Hepatocyte (in vitro differentiated cells): ENCODE results near the gene MTHFD1L. TPM values are rescaled to one million over a fixed set of nuclear protein-coding genes. Genes with fewer than 3 reads are reported as not detected.
A peak's percentile ranks its signal among the peaks of the same experiment; 100 is the strongest.

Experiments used
- DNase-seq: peaks from one replicate; pipeline ENCODE4 v3.0.0-alpha.2; 2016; ENCODE audit warnings: low spot score
- H2AFZ ChIP-seq: fragments of 200-600 bp; sonication (generic); 2 replicates; pipeline ENCODE4 v1.6.0; 2016; ENCODE audit warnings: antibody characterized with exemption, mild to moderate bottlenecking
- H3K27ac ChIP-seq: fragments of 200-600 bp; sonication (generic); 2 replicates; pipeline ENCODE4 v1.5.1; 2016; ENCODE audit warnings: mild to moderate bottlenecking
- H3K27me3 ChIP-seq: fragments of 200-600 bp; sonication (generic); 2 replicates; pipeline ENCODE4 v1.6.1; 2016
- H3K36me3 ChIP-seq: fragments of 200-600 bp; sonication (generic); replicated peaks from 2 replicates; pipeline ENCODE4 v1.5.1; 2016; ENCODE audit warnings: low read depth; ENCODE audit not compliant: insufficient read depth
- H3K4me1 ChIP-seq: fragments of 200-600 bp; sonication (generic); 2 replicates; pipeline ENCODE4 v1.5.1; 2016; ENCODE audit warnings: mild to moderate bottlenecking, moderate library complexity; ENCODE audit not compliant: insufficient read depth
- H3K4me2 ChIP-seq: fragments of 200-600 bp; sonication (generic); 2 replicates; pipeline ENCODE4 v1.6.0; 2016
- H3K4me3 ChIP-seq: fragments of 200-600 bp; sonication (generic); 2 replicates; pipeline ENCODE4 v1.5.1; 2016; ENCODE audit warnings: mild to moderate bottlenecking
- H3K79me2 ChIP-seq: fragments of 200-600 bp; sonication (generic); 2 replicates; pipeline ENCODE4 v1.6.0; 2017; ENCODE audit warnings: mild to moderate bottlenecking
- H3K9me2 ChIP-seq: fragments of 200-600 bp; sonication (generic); replicated peaks from 2 replicates; pipeline ENCODE4 v1.6.0; 2017; ENCODE audit warnings: mild to moderate bottlenecking; ENCODE audit not compliant: insufficient read depth
- H3K9me3 ChIP-seq: fragments of 200-600 bp; sonication (generic); 2 replicates; pipeline ENCODE4 v1.5.1; 2016; ENCODE audit warnings: low read depth, mild to moderate bottlenecking
- H4K20me1 ChIP-seq: fragments of 200-600 bp; sonication (generic); 2 replicates; pipeline ENCODE4 v1.6.0; 2016; ENCODE audit warnings: mild to moderate bottlenecking; ENCODE audit not compliant: insufficient read depth, poor library complexity, severe bottlenecking
- EZH2 ChIP-seq: fragments of 200-600 bp; sonication (generic); IDR thresholded peaks from 2 replicates; pipeline ENCODE4 v1.6.1; 2016; ENCODE audit warnings: antibody characterized with exemption, mild to moderate bottlenecking, borderline replicate concordance
- EZH2phosphoT487 ChIP-seq: fragments of 200-600 bp; sonication (generic); IDR thresholded peaks from one replicate; pipeline ENCODE4 v1.6.1; 2018; ENCODE audit warnings: antibody characterized with exemption, mild to moderate bottlenecking, low read depth, moderate library complexity; ENCODE audit not compliant: unreplicated experiment, severe bottlenecking
- WGBS: methylation state at CpG from one replicate; pipeline ENCODE4 v1.1.6; 2016; ENCODE audit warnings: low lambda C conversion rate; ENCODE audit errors: missing lambda C conversion rate; 5-methylcytosine and 5-hydroxymethylcytosine counted together
- polyA plus RNA-seq: library from polyadenylated mRNA; unstranded; fragments of >200 nt; fragmentation: Nextera tagmentation; extraction: Ambion mirVana; gene quantifications from 2 replicates; pipeline ENCODE4 v1.2.1, GENCODE V29; 2016
- total RNA-seq: library from RNA; depleted of rRNA; stranded (reverse); fragments of >200 nt; gene quantifications from 2 replicates; pipeline ENCODE4 v1.2.3, GENCODE V29; 2014
- TF ChIP-seq, protein P1 (sequence below): fragments of 200-600 bp; sonication (generic); IDR thresholded peaks from 2 replicates; pipeline ENCODE4 v1.5.1; 2016; ENCODE audit warnings: antibody characterized with exemption, mild to moderate bottlenecking; ENCODE audit not compliant: poor library complexity

Gene MTHFD1L
- total and polyA plus RNA-seq, 2 experiments from 2014 or later = 28.4 to 30.8 TPM

DNA sequence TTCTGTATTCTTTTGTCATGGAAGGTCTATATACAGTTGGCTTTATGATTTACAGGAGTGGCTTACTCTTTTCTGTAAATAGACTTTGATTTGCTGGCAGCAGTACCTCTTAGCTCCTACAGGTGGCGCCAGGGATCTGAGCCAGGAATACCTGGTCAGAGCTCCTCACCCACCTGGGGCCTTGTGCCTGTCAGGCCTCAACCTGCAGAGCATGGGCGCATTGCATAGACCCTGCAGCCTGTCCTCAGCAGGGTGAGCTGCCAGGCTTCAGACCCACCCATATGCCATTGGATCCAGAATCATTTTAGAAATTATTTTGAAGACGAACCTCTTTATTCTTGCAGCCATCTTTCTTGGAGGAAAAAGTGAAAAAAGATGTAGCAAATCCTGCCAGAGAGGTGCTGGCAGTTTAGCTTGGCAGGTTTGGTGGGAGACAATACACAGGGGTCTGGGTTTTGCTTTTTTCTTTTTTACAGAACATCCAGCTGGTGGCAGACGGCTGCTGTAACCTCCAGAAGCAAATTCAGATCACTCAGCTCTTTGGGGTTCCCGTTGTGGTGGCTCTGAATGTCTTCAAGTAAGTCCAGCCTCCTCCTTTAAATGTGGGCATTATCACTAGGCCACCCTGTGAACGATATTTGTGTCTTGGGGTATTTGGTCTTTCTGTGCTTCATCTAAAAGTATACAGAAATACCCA is 149.1 kb downstream of the MTHFD1L start:
- Histone ChIP-seq H3K79me2 (no peaks in the 10 kb centered on the region), H3K4me2 (no peak overlapping the region), H3K4me1 (no peaks in the 10 kb centered on the region), H3K9me2 (no peaks in the 10 kb centered on the region), H2AFZ (no peak overlapping the region), H3K4me3 (no peak overlapping the region), H3K36me3 (no peaks in the 10 kb centered on the region), H3K27ac (peak overlapping the region; percentile 30), H3K9me3 (no peaks in the 10 kb centered on the region), H4K20me1 (no peaks in the 10 kb centered on the region), H3K27me3 (no peaks in the 10 kb centered on the region)
- DNase-seq = peak; percentile 86
- no peak for TF ChIP-seq EZH2
- TF ChIP-seq, protein P1, sequence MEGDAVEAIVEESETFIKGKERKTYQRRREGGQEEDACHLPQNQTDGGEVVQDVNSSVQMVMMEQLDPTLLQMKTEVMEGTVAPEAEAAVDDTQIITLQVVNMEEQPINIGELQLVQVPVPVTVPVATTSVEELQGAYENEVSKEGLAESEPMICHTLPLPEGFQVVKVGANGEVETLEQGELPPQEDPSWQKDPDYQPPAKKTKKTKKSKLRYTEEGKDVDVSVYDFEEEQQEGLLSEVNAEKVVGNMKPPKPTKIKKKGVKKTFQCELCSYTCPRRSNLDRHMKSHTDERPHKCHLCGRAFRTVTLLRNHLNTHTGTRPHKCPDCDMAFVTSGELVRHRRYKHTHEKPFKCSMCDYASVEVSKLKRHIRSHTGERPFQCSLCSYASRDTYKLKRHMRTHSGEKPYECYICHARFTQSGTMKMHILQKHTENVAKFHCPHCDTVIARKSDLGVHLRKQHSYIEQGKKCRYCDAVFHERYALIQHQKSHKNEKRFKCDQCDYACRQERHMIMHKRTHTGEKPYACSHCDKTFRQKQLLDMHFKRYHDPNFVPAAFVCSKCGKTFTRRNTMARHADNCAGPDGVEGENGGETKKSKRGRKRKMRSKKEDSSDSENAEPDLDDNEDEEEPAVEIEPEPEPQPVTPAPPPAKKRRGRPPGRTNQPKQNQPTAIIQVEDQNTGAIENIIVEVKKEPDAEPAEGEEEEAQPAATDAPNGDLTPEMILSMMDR = peak; percentile 96
- TF ChIP-seq EZH2phosphoT487 = no peak
- 59% methylated on average over 6 of the region's 6 CpGs for WGBS

DNA sequence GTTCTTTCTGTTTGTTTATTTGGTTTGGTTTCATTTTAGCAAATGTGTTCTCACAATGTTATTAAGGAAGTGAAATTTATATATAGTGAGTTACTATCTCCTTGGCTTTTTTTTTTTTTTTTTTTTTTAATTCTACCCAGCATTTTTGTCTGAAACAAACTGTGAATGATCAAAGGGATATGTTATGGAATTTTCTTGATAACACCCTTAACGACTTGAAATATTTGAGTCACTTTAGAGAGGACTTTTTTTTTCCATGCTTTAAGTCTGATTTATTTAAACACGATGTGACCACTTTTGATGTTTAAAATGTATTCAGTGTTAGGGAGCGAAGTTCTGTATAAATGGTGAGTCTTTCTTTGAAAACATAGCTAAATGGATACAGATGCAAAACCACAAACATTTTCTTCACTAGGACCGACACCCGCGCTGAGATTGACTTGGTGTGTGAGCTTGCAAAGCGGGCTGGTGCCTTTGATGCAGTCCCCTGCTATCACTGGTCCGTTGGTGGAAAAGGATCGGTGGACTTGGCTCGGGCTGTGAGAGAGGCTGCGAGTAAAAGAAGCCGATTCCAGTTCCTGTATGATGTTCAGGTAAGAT is 149.7 kb downstream of the MTHFD1L start:
- Histone ChIP-seq H3K36me3 (no peaks in the 10 kb centered on the region), H2AFZ (no peak overlapping the region), H3K9me3 (no peaks in the 10 kb centered on the region), H3K27me3 (no peaks in the 10 kb centered on the region), H3K4me2 (no peak overlapping the region), H4K20me1 (no peaks in the 10 kb centered on the region), H3K9me2 (no peaks in the 10 kb centered on the region), H3K4me1 (no peaks in the 10 kb centered on the region), H3K79me2 (no peaks in the 10 kb centered on the region), H3K27ac (peak overlapping the region; percentile 30), H3K4me3 (no peak overlapping the region)
- no peak for DNase-seq
- no peak for TF ChIP-seq EZH2
- no peak for TF ChIP-seq EZH2phosphoT487
- TF ChIP-seq, protein P1 = no peak
- 70% methylated on average over 12 of the region's 12 CpGs for WGBS

DNA sequence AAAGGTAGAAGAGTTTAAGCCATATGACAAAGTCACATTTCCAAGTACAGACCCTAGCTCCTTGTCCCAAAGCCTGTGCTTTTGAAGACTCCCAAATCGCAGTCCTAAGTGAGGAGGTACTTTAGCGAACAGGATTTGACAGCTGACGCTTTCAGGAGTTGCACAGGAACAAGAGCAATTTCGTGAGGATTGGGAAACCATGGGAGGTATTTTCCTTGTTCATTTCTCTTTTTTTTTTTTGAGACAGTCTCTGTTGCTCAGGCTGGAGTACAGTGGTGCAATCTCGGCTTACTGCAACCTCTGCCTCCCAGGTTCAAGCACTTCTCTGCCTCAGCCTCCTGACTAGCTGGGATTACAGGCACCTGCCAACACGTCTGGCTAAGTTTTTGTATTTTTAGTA is 150.6 kb downstream of the MTHFD1L start:
- 94% methylated on average over 6 of the region's 6 CpGs for WGBS
- no peaks in the 10 kb centered on the region for H3K27me3 ChIP-seq
- TF ChIP-seq EZH2phosphoT487 (no peak), EZH2 (no peak)
- TF ChIP-seq, protein P1 = no peak

More for the DNA sequence above, 150.6 kb downstream of the MTHFD1L start:
- H3K9me2 ChIP-seq = no peaks in the 10 kb centered on the region
- no peak for DNase-seq
- no peaks in the 10 kb centered on the region for H3K36me3 ChIP-seq
- H3K4me1 ChIP-seq = no peaks in the 10 kb centered on the region
- no peak overlapping the region for H2AFZ ChIP-seq
- no peaks in the 10 kb centered on the region for H3K79me2 ChIP-seq
- no peaks in the 10 kb centered on the region for H4K20me1 ChIP-seq
- no peak overlapping the region for H3K4me2 ChIP-seq
- H3K27ac ChIP-seq = no peak overlapping the region
- H3K9me3 ChIP-seq = no peaks in the 10 kb centered on the region
- no peak overlapping the region for H3K4me3 ChIP-seq
